ENCODE data around the gene PGBD1. TPM values are rescaled to one million over a fixed set of nuclear protein-coding genes. Genes with fewer than 3 reads are reported as not detected.

Gene PGBD1
- total and polyA plus RNA-seq, 2 of the 13 experiments (the other 11 are each of a cell fraction or from before 2014, with no cell fraction given): 3.6 to 6.9 TPM

DNA sequence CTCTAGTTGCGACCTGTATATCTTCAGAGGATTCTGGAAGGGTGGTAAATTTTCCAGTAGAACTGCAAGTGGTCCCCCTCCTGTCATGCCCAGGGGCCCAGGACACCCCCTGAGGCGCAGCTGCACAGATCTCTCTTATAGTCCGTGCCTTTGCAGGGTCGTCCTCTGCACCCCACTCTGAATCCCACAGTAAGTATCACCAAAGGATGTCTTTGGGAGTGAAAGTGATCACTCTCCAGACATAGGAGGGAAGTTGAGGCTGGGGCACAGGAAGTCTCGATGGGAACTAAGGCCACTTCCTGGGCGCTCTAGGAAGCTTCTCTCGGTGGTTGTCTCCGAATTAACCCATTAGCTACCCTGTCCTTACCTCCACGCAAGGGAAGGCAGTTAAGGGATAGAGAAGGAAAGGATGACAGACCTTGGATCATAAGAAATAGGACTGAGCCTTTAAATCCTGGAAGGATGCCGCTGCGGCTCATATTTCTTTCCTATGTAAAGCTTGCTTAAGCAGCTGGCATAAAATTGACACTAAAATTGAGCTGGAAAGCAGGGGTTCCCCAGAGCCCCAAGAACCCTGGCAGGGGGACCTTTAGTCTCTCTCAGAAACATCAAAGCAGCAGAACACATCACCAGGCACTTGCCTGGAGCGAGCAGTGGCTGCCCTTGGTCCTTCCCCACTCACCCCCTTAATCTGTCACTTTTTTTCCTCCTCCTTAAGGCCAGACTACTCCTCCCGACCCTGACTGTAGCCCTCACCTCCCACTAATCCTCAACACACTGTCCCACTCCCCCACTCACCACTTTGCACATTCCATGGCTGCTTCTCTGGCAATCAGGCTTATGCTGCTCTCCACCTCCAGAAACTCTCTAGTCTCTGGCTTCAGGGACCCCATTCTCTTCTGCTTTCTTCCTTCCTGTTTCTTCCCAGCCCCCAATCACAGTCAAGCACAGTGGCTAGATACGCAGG, 29.1 kb upstream of the PGBD1 start, which contains the start of gene ZKSCAN4 (continued):
- peak; percentile 89 for TF ChIP-seq KMT2A (CRISPR knock-in tag; IDR thresholded peaks at IDR 0.05)
- TF ChIP-seq CHD2 (IDR thresholded peaks at IDR 0.05; ENCODE audit: low read depth, low read length): no peak
- peak; percentile 33; the same call in 1 of the 2 replicates for TF ChIP-seq BHLHE40 (IDR thresholded peaks at IDR 0.05; ENCODE audit: low read length)
- TF ChIP-seq ZFP90 (CRISPR knock-in tag; IDR thresholded peaks at IDR 0.05; ENCODE audit: borderline replicate concordance): peak; percentile 80; the same call in 1 of the 2 replicates
- TF ChIP-seq MED1 (CRISPR knock-in tag; IDR thresholded peaks at IDR 0.05): peak; percentile 55; the same call in 1 of the 2 replicates
- TF ChIP-seq ZNF331 (CRISPR knock-in tag; IDR thresholded peaks at IDR 0.05): peak; percentile 59
- TF ChIP-seq ARID5B (CRISPR knock-in tag; IDR thresholded peaks at IDR 0.05): peak; percentile 84
- peak; percentile 81 for TF ChIP-seq ZGPAT (CRISPR knock-in tag; IDR thresholded peaks at IDR 0.05)
- TF ChIP-seq ZNF552 (CRISPR knock-in tag; IDR thresholded peaks at IDR 0.05; ENCODE audit: borderline replicate concordance): 0 out of 2 replicates have a peak, but pooled peaks have one; percentile 16
- TF ChIP-seq, protein P1, sequence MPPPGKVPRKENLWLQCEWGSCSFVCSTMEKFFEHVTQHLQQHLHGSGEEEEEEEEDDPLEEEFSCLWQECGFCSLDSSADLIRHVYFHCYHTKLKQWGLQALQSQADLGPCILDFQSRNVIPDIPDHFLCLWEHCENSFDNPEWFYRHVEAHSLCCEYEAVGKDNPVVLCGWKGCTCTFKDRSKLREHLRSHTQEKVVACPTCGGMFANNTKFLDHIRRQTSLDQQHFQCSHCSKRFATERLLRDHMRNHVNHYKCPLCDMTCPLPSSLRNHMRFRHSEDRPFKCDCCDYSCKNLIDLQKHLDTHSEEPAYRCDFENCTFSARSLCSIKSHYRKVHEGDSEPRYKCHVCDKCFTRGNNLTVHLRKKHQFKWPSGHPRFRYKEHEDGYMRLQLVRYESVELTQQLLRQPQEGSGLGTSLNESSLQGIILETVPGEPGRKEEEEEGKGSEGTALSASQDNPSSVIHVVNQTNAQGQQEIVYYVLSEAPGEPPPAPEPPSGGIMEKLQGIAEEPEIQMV (CRISPR knock-in tag; IDR thresholded peaks at IDR 0.05; ENCODE audit: low read depth): 0 out of 2 replicates have a peak, but pooled peaks have one; percentile 20
- TF ChIP-seq CERS6 (CRISPR knock-in tag; IDR thresholded peaks at IDR 0.05): no peak
- no peak for TF ChIP-seq IKZF4 (CRISPR knock-in tag; IDR thresholded peaks at IDR 0.05; ENCODE audit: borderline replicate concordance, low read depth, not compliant biosample characterization)
- TF ChIP-seq ATF6 (CRISPR knock-in tag; conservative IDR thresholded peaks at IDR 0.05): 0 out of 2 replicates have a peak, but pooled peaks have one; percentile 25
- TF ChIP-seq, protein P2, sequence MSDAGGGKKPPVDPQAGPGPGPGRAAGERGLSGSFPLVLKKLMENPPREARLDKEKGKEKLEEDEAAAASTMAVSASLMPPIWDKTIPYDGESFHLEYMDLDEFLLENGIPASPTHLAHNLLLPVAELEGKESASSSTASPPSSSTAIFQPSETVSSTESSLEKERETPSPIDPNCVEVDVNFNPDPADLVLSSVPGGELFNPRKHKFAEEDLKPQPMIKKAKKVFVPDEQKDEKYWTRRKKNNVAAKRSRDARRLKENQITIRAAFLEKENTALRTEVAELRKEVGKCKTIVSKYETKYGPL (CRISPR knock-in tag; IDR thresholded peaks at IDR 0.05): no peak
- peak; percentile 99 for TF ChIP-seq PHF20 (CRISPR knock-in tag; IDR thresholded peaks at IDR 0.05)
- TF ChIP-seq TARDBP (CRISPR knock-in tag; IDR thresholded peaks at IDR 0.05): peak; percentile 95
- TF ChIP-seq ZFY (CRISPR knock-in tag; IDR thresholded peaks at IDR 0.05): peak; percentile 79

Measured in HepG2 (cell line).